Thymus (tissue), 11 donors: Measurements from ENCODE around the gene STT3B. TPM values are rescaled to one million over a fixed set of nuclear protein-coding genes. Genes with fewer than 3 reads are reported as not detected.

Experiments used
- DNase-seq, 9 donors: peaks; one replicate each; pipeline ENCODE4 v3.0.0-alpha.2; 2013; ENCODE audit warnings: low spot score in 9 of 9, low read depth in 6 of 9, missing footprints in 1 of 9
- H3K27ac ChIP-seq, 2 donors: one replicate each; pipeline ENCODE4 v1.5.1; 2013; ENCODE audit warnings: control low read depth in 1 of 2, low read depth in 1 of 2, low read length in 1 of 2, mild to moderate bottlenecking in 1 of 2, moderate library complexity in 1 of 2
- H3K27me3 ChIP-seq, 2 donors: one replicate each; pipeline ENCODE4 v1.5.1; 2013; ENCODE audit warnings: low read length in 1 of 2; ENCODE audit not compliant: control insufficient read depth in 2 of 2, insufficient read depth in 1 of 2
- H3K36me3 ChIP-seq, 2 donors: one replicate each; pipeline ENCODE4 v1.5.1; 2013; ENCODE audit warnings: low read length in 1 of 2, mild to moderate bottlenecking in 1 of 2, moderate library complexity in 1 of 2; ENCODE audit not compliant: control insufficient read depth in 2 of 2, insufficient read depth in 2 of 2
- H3K4me1 ChIP-seq, 2 donors: one replicate each; pipeline ENCODE4 v1.5.1; 2013; ENCODE audit warnings: low read length in 2 of 2; ENCODE audit not compliant: control insufficient read depth in 2 of 2, insufficient read depth in 2 of 2
- H3K4me3 ChIP-seq, 2 donors: one replicate each; pipeline ENCODE4 v1.5.1; 2013; ENCODE audit warnings: low read length in 2 of 2, control low read depth in 1 of 2, mild to moderate bottlenecking in 1 of 2
- H3K9me3 ChIP-seq, 2 donors: one replicate each; pipeline ENCODE4 v1.5.1; 2013; ENCODE audit warnings: low read length in 1 of 2, mild to moderate bottlenecking in 1 of 2; ENCODE audit not compliant: control insufficient read depth in 2 of 2, insufficient read depth in 1 of 2
- WGBS: extraction: QIAGEN DNeasy Blood & Tissue Kit; methylation state at CpG from one replicate; pipeline ENCODE4 v1.1.7; 2013; 5-methylcytosine and 5-hydroxymethylcytosine counted together
- polyA plus RNA-seq: library from polyadenylated mRNA; stranded (reverse); fragments of 200-250 nt; gene quantifications from one replicate; pipeline ENCODE4 v1.2.3, GENCODE V29; 2013
- total RNA-seq: library from RNA; stranded (reverse); fragments of 120-200 nt; gene quantifications from one replicate; pipeline ENCODE4 v1.2.4, GENCODE V29; 2013
- donor health status: healthy.

STT3B gene
- total and polyA plus RNA-seq, 2 donors: 84.8 to 102 TPM

- peaks cover 0 to 11% of the 10 kb centered on the region in 2 donors for H3K36me3 ChIP-seq
- no peak for DNase-seq
- no peaks in the 10 kb centered on the region for H3K9me3 ChIP-seq
- H3K4me3 ChIP-seq: no peak overlapping the region
- 71% methylated on average over 1 of the region's 1 CpG for WGBS
- no peaks in the 10 kb centered on the region for H3K27me3 ChIP-seq
- H3K4me1 ChIP-seq: peaks cover 8 to 12% of the 10 kb centered on the region in 2 donors
- H3K27ac ChIP-seq: no peak overlapping the region
Observed at GRCh38 chr3:31539275-31539674, 6.5 kb downstream of the STT3B start.

GRCh38 chr3:31541089-31541488 is 8.4 kb downstream of the STT3B start:
- H3K4me1 ChIP-seq: peaks cover 9 to 16% of the 10 kb centered on the region in 2 donors
- no peaks in the 10 kb centered on the region for H3K27me3 ChIP-seq
- H3K4me3 ChIP-seq: no peak overlapping the region
- WGBS: 32% methylated on average over 2 of the region's 2 CpGs
- H3K36me3 ChIP-seq: peaks cover 0 to 11% of the 10 kb centered on the region in 2 donors
- no peak for DNase-seq
- H3K27ac ChIP-seq: no peak overlapping the region
- H3K9me3 ChIP-seq: no peaks in the 10 kb centered on the region

GRCh38 chr3:31542246-31542645 is 9.5 kb downstream of the STT3B start:
- Histone ChIP-seq H3K4me1 (peaks cover 6 to 13% of the 10 kb centered on the region in 2 donors), H3K4me3 (no peak overlapping the region)
- WGBS: 96% methylated on average over 1 of the region's 1 CpG

GRCh38 chr3:31543375-31543774 is 10.7 kb downstream of the STT3B start:
- Histone ChIP-seq H3K9me3 (no peaks in the 10 kb centered on the region), H3K27ac (no peak overlapping the region), H3K4me1 (peaks cover 3 to 11% of the 10 kb centered on the region in 2 donors), H3K36me3 (peaks cover 0 to 7% of the 10 kb centered on the region in 2 donors), H3K27me3 (no peaks in the 10 kb centered on the region), H3K4me3 (no peak overlapping the region)
- DNase-seq: no peak

More at GRCh38 chr3:31542246-31542645, 9.5 kb downstream of the STT3B start:
- H3K36me3 ChIP-seq: peaks cover 0 to 6% of the 10 kb centered on the region in 2 donors
- H3K27ac ChIP-seq: no peak overlapping the region
- no peaks in the 10 kb centered on the region for H3K9me3 ChIP-seq
- H3K27me3 ChIP-seq: no peaks in the 10 kb centered on the region
- DNase-seq: no peak

GRCh38 chr3:31544634-31545033 is 11.9 kb downstream of the STT3B start:
- WGBS: 71% methylated on average over 9 of the region's 9 CpGs
- Histone ChIP-seq H3K4me3 (no peak overlapping the region), H3K4me1 (peaks cover 3 to 7% of the 10 kb centered on the region in 2 donors), H3K27me3 (no peaks in the 10 kb centered on the region), H3K36me3 (peaks cover 0 to 7% of the 10 kb centered on the region in 2 donors), H3K9me3 (no peaks in the 10 kb centered on the region), H3K27ac (no peak overlapping the region)
- no peak for DNase-seq

GRCh38 chr3:31546162-31546561 is 13.4 kb downstream of the STT3B start:
- no peak overlapping the region for H3K27ac ChIP-seq
- no peaks in the 10 kb centered on the region for H3K9me3 ChIP-seq
- H3K36me3 ChIP-seq: peaks cover 0 to 7% of the 10 kb centered on the region in 2 donors
- H3K27me3 ChIP-seq: no peaks in the 10 kb centered on the region
- peaks cover 3 to 7% of the 10 kb centered on the region in 2 donors for H3K4me1 ChIP-seq
- H3K4me3 ChIP-seq: no peak overlapping the region
- WGBS: 92% methylated on average over 1 of the region's 1 CpG
- DNase-seq: no peak

- WGBS: 76% methylated on average over 1 of the region's 1 CpG
- no peak overlapping the region for H3K4me3 ChIP-seq
- H3K36me3 ChIP-seq: peaks cover 0 to 6% of the 10 kb centered on the region in 2 donors
- H3K4me1 ChIP-seq: peaks cover 3 to 7% of the 10 kb centered on the region in 2 donors
- no peaks in the 10 kb centered on the region for H3K27me3 ChIP-seq
- no peaks in the 10 kb centered on the region for H3K9me3 ChIP-seq
- no peak for DNase-seq
- H3K27ac ChIP-seq: no peak overlapping the region
Observed at GRCh38 chr3:31546725-31547124, 14.0 kb downstream of the STT3B start.

GRCh38 chr3:31550452-31551251 is 17.9 kb downstream of the STT3B start:
- H3K36me3 ChIP-seq: peaks cover 0 to 3% of the 10 kb centered on the region in 2 donors
- H3K4me3 ChIP-seq: no peak overlapping the region
- peaks cover 3 to 5% of the 10 kb centered on the region in 2 donors for H3K4me1 ChIP-seq
- DNase-seq: peak in 3 of 9 donors; percentile 36 to 60 (median 37)
- H3K27ac ChIP-seq: no peak overlapping the region
- 5% methylated on average over 2 of the region's 2 CpGs for WGBS
- H3K27me3 ChIP-seq: no peaks in the 10 kb centered on the region
- no peaks in the 10 kb centered on the region for H3K9me3 ChIP-seq

- no peaks in the 10 kb centered on the region for H3K9me3 ChIP-seq
- DNase-seq: no peak
- no peaks in the 10 kb centered on the region for H3K4me1 ChIP-seq
- H3K4me3 ChIP-seq: no peak overlapping the region
- no peaks in the 10 kb centered on the region for H3K27me3 ChIP-seq
- H3K36me3 ChIP-seq: peaks cover 0 to 3% of the 10 kb centered on the region in 2 donors
- no peak overlapping the region for H3K27ac ChIP-seq
- WGBS: 87% methylated on average over 2 of the region's 2 CpGs
Observed at GRCh38 chr3:31551646-31552045, 18.9 kb downstream of the STT3B start.
